A549 treated with CpdA at 1 μM for 4 hours (cell line): ENCODE data around the gene STK39. TPM values are rescaled to one million over a fixed set of nuclear protein-coding genes. Genes with fewer than 3 reads are reported as not detected.

Experiments
- total RNA-seq: library from RNA; stranded (reverse); fragments of 200-300 nt; extraction: Qiagen RNA extraction; gene quantifications from 5 replicates; pipeline ENCODE4 v1.2.3, GENCODE V29; 2022; ENCODE audit warnings: low read depth

Gene STK39
- total RNA-seq = 14.6 to 19.5 TPM (median 16.4 TPM) in 5 replicates

DNA sequence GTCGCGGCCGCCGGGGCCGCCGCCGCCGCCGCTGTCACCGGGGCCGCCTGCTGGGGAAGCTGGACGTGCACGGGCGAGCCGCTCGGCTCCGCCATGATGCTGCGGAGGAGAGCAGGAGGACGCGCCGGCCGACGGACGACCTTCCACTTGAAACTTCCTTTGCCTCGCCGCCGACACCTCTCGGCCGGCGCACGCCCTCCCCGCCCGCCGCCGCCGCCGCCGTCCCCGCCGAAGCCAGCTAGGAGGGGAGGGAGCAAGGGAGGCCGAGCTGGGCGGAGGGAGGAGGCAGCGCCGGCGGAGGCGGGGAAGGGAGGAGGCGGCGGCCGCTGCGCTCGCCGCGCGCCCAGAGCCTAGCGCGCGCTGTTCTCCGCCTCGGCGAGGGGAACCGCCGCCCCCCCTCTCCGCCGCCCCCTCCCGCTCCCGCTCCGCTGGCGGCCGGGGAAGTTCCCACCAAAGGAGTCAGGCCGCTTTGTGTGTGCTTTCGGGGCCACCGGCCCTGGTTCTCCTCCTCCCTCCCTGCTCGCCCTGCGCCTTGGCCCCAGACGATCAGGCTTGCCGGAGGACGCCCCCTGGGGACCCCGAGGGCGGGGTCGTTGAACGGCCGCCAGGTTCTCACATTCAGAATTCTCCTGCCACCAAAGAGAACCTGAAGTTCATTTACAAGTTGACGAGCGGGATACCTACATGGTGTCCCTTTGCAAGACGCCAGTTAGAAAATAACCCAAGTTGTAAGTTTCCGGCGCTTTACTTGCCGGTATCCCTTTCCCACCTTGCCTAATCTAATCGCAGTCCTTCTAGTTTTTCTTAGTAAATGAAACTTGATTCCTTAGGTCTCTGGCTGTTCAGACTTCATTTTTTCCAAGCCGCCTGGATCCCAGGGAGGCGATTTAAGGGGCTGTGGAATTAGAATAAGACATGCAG, at the start of gene STK39:
TSS of gene STK39 (minus strand) at position 255 of the 921 bp plus-strand sequence. CDS start at position 95, 160 bp downstream.

Other genes starting within 250 kb of the STK39 start
- 14.3 to 16.3 TPM (median 15.1 TPM) in 5 replicates for gene CERS6, start 208.7 kb upstream of the STK39 start, total RNA-seq